CD4-positive, alpha-beta T cell treated with Interleukin-2 at 100 ng/mL for 4 hours (primary cell): Measurements from ENCODE around the gene MAP7D3.

Experiments
- DNase-seq: peaks from one replicate; pipeline ENCODE4 v3.0.0-alpha.2; 2020; ENCODE audit warnings: low spot score

Gene MAP7D3

DNA sequence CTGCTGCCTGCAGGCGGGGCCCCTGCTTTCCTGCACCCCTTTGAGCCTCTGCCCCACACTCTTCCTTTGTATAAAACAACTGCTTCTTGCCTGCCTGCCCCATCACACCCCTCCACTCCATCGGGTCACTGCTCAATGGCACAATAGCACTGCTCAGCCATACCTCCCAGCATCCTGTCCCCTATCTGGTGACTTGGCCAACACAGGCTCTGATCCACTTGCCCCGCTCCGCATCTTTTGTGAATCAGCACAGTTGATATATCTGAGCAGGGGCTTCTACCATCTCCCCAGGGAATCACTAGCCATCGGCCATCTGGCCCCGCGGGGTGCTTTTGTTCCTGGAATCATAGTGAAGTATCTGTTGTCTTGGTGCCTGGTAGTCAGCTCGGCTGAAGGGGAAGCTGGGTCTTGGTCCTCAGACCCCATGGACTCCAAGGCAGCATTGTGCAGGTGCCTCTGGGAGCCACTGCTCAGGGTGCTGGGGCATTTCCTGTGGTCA, 45.3 kb downstream of the MAP7D3 start:
- DNase-seq: no peak

DNA sequence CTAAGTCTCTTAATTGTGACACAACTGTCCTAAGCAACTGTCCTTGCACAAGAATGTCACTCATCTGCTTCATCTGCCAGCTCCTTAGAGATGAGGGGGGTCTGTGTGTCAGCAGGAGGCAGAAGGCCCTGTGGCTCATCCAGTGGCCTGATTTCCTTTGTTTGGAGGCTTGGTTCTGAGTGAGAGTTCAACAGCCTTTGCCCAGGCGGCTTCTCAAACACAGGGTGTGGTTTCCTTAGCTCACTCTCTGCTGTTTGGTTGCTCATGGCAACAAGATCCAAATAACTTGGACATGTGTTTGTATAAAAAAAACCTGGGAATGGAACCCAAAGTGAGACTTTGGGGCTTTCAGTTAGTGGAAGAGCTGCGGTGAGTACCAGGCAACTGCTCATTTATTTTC, 46.6 kb downstream of the MAP7D3 start:
- peak; percentile 80 for DNase-seq

DNA sequence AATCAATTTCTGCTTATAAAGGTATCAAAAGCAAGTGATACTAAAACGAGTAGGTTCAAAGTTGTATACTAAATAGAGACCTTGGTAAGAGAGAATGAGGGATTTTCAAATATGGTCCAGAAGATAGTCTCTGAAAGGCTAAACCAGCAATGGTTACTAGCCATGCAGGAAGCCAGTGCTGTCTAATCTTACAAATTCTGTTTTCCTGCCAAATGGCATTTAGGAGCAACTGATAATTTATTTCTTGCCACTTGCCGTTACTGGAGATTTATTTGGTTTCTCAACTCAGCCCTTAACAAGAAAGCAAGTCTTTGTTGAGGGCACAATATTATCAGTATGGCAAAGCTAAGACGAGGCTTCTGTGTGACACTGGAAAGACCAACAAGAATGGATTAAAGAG, 47.2 kb downstream of the MAP7D3 start:
- no peak for DNase-seq

DNA sequence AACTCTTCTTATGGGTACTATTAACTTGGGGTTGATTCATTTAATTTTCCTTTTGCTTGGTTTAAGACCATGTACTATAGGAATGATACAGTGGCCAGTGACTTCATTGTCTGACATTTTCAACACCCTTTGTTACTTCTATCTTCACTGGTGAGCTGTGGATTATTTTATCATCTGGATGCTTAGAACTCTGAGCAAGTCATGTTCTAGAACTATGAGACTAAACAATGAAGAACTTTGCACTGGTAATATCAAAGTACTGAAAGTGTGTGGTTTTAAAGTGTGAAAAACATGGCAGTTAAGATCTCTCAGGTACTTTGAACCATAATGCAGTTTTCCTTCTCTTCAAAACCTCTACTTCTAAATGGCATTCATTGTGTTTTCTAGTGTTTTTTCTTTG, 47.8 kb downstream of the MAP7D3 start:
- peak; percentile 44 for DNase-seq

DNA sequence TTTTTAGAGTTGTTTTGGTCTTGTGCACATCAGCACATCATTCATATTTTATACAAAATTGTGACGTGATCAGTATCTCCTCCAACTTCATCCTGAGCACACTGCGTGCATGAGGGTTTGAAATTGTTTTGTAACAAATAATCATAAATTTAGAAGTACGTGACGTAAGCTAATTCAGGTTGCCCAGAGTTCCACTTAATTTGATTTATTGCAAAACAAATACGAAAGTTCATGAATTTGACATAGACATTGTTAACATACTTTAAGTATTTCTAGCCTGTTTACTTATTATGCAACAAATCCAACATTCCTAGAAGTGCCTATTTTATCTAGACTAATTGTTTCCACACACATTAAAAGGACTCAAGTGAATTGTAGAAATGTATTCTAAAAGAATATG, 48.3 kb downstream of the MAP7D3 start:
- DNase-seq: no peak

- DNase-seq: no peak
Measured at GRCh38 chrX:136201601-136202000, 49.6 kb downstream of the MAP7D3 start.

DNA sequence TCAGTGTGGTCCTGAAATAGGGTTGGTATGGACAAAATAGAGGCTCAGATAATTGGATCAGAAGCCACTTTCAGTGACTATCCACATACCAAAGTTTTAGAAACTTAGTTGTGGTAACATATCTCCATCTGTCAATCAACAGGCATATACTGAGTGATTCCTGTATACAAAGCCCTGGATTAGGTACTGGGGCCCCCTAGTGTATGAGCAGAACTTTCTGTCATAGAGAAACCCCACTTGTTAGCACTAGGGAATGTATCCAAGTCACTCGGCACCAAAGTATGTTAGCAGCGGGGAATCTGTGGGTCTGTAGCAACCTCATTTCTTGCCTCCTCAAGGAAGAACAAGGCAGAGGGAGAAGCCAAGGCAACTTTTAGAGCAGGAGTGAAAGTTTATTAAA, 50.7 kb downstream of the MAP7D3 start:
- DNase-seq: peak; percentile 24

DNA sequence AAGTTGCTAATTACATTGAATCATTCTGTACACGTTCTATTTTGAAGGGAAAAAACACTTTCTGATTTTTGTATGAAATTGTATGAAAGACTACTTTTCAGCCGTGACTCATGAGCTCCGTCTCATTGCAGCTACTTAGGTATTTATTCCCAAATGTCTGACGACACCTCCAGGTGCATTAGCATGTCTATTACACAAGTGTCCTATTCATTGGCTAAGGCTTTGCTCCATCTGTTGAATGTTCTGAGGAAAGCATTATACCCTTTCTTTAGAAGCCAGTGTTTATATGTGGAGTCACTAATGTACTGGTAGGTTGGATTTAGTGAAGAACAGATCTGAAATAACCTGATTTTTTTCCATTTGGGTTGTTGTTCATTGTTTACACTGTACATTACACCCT, 51.8 kb downstream of the MAP7D3 start:
- DNase-seq: no peak

DNA sequence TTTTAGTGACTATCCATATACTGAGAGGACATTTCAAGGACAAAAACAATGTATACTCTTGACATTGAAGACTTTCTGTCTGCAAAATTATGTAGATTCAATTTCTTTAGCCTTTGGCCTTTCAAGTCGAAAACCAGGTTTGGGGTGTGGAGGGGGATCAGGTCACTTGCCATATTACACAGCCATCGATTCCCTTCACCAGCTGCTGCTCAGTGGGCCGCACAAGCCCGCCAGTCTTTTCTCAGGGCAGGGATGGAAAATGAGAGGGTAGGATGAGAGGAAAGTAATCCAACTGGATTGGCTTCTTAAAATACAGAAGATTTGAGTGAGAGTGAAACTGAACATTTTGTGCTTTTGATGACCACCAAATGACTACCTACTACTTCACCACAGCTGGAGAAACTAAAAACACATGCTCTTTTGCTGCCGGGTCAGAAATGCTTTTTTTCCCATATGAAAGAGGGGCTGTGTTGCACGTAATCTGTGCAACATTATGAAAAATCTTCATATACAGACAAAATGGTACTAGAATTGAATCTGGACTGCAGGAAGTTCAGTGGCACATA, 52.4 kb downstream of the MAP7D3 start:
- DNase-seq: no peak

GRCh38 chrX:136198010-136198409, 53.2 kb downstream of the MAP7D3 start:
- no peak for DNase-seq

GRCh38 chrX:136196691-136197155, 54.5 kb downstream of the MAP7D3 start:
- DNase-seq: no peak

- no peak for DNase-seq
Measured at GRCh38 chrX:136195247-136195646, 56.0 kb downstream of the MAP7D3 start.

GRCh38 chrX:136194536-136194935, 56.7 kb downstream of the MAP7D3 start:
- DNase-seq: no peak

DNA sequence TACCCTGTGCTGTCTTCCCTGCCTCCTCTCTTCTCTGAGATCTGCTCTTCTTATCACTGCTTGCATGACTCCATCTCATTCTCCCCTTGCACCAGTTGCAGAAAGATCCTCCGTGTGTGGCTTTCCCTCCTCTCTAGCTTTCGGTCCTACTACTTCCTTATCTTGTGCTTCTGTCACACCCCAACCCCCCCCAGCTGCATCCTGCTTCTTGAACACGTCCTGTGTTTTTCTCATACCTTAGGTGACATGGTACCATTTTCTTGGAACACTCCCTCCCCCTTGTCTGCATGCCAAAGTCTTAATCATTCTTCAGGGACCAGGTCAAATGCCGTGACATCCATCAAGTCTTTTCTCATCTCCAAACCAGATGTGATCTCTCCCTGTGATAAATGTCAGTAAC, 57.4 kb downstream of the MAP7D3 start:
- DNase-seq: peak; percentile 42

DNA sequence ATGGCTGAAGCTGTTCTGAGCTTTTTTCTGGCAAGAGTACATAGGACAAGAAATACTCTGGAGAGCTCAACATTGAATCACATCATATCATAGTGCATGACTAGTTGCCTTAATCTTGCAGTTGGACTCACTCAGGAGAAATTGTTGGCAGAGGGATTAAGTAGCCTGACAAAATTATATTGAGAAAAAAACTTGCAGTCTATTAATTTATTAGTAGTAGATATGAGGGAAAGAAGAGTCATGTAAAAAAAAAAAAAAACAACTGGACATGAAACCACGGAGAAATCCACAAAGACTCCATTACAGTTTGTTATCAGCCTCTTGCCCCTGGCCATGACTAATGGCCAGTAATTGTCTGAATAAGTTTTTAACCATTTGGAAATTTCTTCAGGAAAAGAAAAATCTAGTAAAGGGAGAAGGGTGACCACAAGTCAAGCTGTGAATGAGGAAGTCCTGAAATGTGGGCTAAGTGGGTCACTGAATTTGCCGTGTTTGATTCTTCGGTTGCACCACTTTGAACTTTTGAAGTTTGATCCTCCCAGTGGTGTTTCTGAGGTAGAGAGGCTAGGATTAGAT, 58.3 kb downstream of the MAP7D3 start:
- no peak for DNase-seq

DNA sequence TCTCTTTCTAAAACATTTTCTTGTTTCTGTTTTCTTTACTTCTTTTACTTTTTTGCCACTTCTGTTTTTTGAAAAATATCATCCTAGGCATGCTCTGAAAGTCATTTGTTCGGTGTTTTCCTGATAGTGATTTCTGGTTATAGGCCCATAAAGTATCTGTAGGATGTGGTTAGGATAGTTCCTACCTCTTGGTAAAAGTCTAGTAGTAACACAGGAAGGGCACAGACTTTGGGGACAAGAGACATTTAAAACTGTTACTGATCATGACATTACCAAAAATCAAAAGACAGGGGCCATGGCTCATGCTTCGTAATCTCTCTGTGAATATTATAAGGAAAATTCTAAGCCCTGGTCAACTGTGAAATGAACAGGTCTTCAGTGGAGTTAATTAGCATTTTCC, 59.1 kb downstream of the MAP7D3 start:
- DNase-seq: peak; percentile 8

DNA sequence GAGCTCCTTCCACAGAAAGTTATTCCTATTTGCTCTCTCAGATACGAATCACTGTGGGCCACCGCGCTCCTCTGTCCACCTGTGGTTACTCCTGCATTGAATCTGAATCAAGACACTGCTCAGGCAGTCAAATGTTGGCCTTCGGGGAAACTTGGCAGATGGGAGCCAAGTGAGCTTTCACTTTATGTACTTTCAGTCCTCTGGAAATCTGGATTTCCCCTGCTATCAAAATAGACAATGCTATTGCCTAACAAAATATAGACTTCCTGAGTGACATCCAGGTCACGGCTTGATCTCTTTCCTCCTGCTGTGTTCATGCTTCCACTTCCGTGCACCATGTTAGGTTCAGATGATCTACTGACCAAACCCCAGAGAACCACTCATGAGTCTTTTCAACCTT, 60.0 kb downstream of the MAP7D3 start:
- no peak for DNase-seq

DNA sequence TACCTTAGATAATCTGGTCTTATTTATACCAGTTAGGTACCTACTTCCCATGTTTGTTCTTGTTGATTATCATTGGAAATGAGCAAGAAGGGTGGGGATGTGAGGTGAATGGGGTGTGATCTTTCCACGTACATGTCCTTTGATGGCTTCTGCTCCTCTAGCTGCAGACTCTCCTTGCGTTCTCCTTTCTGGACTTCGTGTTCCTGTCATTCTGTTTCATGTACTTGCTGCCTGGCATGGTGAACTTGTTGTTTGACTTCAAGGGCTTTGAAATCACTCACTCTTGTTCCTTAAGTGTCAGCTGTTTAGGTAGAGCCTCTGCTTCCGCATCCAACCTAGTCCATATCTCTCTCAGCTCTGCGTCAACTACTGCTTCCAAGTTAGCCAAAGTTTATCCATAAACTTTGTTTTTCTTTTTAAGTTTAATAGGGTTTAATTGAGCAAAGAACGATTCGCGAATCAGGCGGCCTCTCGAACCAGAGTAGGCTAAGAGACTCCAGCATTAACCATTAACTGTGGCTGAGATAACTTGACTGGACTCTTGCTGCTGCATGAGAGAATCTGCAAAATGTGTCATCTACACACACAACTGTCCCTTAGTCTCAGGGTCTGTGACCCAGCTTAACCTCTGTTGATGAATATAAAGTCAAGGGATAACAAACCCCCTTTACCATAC, 61.0 kb downstream of the MAP7D3 start:
- no peak for DNase-seq

DNA sequence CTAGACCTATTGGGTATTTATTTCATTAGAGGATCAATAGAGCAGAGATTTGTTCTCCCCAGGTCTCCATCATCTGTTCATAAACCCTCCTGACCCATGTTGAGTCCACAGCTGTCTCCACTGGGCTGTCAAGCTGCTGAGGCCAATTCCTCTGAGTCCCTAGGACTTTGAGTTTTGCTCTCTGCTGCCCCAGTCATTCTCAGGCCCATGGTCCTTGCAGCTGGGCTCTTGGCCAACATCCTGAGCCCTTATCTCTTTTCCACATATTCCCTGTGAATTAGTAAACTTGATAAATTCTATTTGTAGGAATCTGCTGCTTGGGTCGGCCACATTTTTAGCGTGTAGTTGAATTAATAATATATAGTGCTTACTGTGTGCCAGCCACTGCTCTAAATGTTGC, 62.0 kb downstream of the MAP7D3 start:
- DNase-seq: no peak

- DNase-seq: no peak
Measured at GRCh38 chrX:136186023-136186413, 65.2 kb downstream of the MAP7D3 start.

DNA sequence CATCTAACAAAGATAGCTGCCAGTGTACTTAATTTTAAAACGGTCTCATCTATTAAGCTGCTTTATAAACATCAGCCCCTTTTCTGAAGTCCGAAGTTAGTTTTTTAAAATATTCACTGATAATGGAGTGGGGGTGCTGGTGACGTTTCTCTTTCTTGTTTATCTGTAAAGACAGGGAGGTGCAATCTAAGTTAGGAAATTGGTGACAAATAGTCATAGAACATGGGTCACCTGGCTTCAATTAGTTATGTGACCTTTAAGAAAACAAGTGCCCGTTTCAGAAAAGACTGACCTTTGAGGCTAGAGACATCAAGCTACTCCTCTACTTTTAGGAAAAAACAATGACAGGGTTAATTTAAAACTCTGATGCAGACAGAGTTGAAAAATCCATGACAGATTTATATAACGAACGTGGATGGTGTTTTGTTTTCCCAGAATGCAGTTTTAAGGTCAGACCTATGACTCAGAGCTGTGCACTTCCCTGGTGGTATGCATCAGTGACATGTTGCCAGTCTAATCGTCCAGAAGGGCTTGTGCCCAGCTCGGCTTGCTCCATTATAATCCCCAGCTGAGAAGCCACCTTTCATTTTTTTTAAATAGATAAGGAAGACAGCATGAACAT, 65.7 kb downstream of the MAP7D3 start:
- DNase-seq: peak; percentile 1

DNA sequence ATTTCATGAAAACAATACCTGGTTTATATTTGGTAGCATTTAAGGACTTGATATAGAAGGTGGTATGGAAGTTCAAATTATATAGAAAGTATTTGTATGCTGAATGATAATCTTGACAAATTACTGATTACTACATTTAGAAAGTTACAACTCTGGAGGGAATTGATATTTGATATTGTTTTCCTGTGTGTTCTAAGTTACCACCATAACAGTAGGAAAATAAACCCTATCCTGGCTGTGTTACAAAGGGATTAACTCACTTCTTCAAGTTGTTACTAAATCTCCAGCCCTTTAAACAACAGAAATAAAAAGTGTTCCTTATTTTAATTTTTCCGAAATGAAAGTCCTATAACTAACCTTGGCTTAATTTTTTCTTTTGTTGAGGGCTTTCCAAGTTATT, 67.3 kb downstream of the MAP7D3 start:
- DNase-seq: no peak

- no peak for DNase-seq
Measured at GRCh38 chrX:136183172-136183571, 68.0 kb downstream of the MAP7D3 start.
